Ramos (cell line): Measurements from ENCODE around the gene KDM4F.

ENCODE experiments used
- in situ Hi-C: fragments of 300-500 bp; cut with MboI; formaldehyde crosslinking; loops from one replicate; pipeline ENCODE4 v1.14.3; 2022; ENCODE audit warnings: low sequenced_read_pairs; ENCODE audit not compliant: unreplicated experiment

KDM4F gene

GRCh38 chr11:95088946-95089619, 39.9 kb downstream of the KDM4F start:
- in situ Hi-C loops: no loop called here

- in situ Hi-C loops: no loop called here
Observed at GRCh38 chr11:95089620-95090542, 40.7 kb downstream of the KDM4F start, which contains the start of gene ENDOD1. Gene ENDOD1 (plus strand): TSS chr11:95089846. CDS start chr11:95089928, 82 bp downstream.

GRCh38 chr11:95091663-95092180, 42.5 kb downstream of the KDM4F start:
- in situ Hi-C loops: no loop called here

- in situ Hi-C loops: no loop called here
Observed at GRCh38 chr11:95092549-95093324, 43.5 kb downstream of the KDM4F start.

GRCh38 chr11:95093548-95093947, 44.3 kb downstream of the KDM4F start:
- in situ Hi-C loops: no loop called here

- in situ Hi-C loops: no loop called here
Observed at GRCh38 chr11:95095858-95096587, 46.8 kb downstream of the KDM4F start.

GRCh38 chr11:95097209-95097608, 48.0 kb downstream of the KDM4F start:
- in situ Hi-C loops: no loop called here

GRCh38 chr11:95098826-95099225, 49.6 kb downstream of the KDM4F start:
- in situ Hi-C loops: no loop called here

- in situ Hi-C loops: no loop called here
Observed at GRCh38 chr11:95100191-95100648, 51.0 kb downstream of the KDM4F start.
